ENCODE data around the gene DBF4B.

The DBF4B gene

DNA sequence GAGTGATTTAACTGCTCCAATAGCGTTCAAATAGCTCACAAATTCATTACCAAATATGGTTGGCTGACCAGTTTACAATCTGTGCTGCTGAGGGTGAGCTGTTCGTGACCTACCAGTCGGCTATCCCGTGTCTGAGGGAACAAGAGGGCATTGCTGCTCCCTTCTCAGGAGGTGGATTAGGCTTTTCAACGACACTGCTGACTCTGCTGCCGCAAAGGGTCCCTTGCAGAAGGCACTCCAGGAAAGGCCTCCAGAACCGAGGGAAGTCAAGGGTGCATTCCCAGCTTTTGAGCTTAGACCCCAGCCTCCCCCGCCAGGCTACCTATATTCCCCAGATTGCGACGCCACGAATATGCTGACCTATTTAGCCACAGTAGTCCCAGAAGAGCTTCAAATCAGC, 89.3 kb downstream of the DBF4B start:
- Histone ChIP-seq H3K4me3 (ENCODE audit: low read depth in 1 of 2, low read length in 2 of 2) (no peak overlapping the region), H3K36me3 (ENCODE audit: control insufficient read depth in 1 of 2, insufficient read depth in 2 of 2, low read length in 2 of 2) (no peaks in the 10 kb centered on the region), H3K9me3 (ENCODE audit: control insufficient read depth in 1 of 2, low read length in 2 of 2) (no peaks in the 10 kb centered on the region), H3K27me3 (ENCODE audit: control insufficient read depth in 1 of 2, insufficient read depth in 2 of 2, low read length in 2 of 2) (no peaks in the 10 kb centered on the region), H3K27ac (ENCODE audit: low read depth, low read length) (no peak overlapping the region), H3K4me1 (ENCODE audit: control insufficient read depth in 1 of 2, insufficient read depth in 2 of 2, low read length in 2 of 2) (no peaks in the 10 kb centered on the region), H3K9ac (ENCODE audit: low read depth in 1 of 2, low read length in 2 of 2) (no peak overlapping the region)

DNA sequence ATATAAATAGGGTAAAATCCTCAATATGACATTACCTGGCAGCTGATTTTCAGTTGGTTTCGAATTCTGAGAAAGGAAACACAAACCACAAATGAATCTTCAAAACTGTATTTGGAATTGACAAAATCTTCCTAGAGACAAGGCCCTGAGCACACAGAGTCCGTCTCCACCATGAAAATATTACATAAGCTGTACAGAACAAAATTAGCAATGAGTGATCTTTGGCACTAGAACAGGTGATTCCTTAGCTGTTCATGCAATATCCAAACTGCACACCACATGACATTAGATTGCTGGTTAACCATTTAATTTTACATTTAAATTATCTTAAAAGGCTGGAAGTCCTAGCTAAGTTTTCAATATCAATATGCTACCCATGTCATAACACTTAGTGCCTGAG, 89.9 kb downstream of the DBF4B start:
- Histone ChIP-seq H3K4me3 (ENCODE audit: low read depth in 1 of 2, low read length in 2 of 2) (no peak overlapping the region), H3K4me1 (ENCODE audit: control insufficient read depth in 1 of 2, insufficient read depth in 2 of 2, low read length in 2 of 2) (no peaks in the 10 kb centered on the region), H3K9ac (ENCODE audit: low read depth in 1 of 2, low read length in 2 of 2) (no peak overlapping the region)

More for the DNA sequence above, 89.9 kb downstream of the DBF4B start:
- H3K9me3 ChIP-seq (ENCODE audit: control insufficient read depth in 1 of 2, low read length in 2 of 2), result no peaks in the 10 kb centered on the region
- no peaks in the 10 kb centered on the region for H3K27me3 ChIP-seq (ENCODE audit: control insufficient read depth in 1 of 2, insufficient read depth in 2 of 2, low read length in 2 of 2)
- no peaks in the 10 kb centered on the region for H3K36me3 ChIP-seq (ENCODE audit: control insufficient read depth in 1 of 2, insufficient read depth in 2 of 2, low read length in 2 of 2)
- H3K27ac ChIP-seq (ENCODE audit: low read depth, low read length), result no peak overlapping the region

Measured in duodenal mucosa (tissue), 2 donors.